ENCODE data around the gene ASTL.

The ASTL gene

DNA sequence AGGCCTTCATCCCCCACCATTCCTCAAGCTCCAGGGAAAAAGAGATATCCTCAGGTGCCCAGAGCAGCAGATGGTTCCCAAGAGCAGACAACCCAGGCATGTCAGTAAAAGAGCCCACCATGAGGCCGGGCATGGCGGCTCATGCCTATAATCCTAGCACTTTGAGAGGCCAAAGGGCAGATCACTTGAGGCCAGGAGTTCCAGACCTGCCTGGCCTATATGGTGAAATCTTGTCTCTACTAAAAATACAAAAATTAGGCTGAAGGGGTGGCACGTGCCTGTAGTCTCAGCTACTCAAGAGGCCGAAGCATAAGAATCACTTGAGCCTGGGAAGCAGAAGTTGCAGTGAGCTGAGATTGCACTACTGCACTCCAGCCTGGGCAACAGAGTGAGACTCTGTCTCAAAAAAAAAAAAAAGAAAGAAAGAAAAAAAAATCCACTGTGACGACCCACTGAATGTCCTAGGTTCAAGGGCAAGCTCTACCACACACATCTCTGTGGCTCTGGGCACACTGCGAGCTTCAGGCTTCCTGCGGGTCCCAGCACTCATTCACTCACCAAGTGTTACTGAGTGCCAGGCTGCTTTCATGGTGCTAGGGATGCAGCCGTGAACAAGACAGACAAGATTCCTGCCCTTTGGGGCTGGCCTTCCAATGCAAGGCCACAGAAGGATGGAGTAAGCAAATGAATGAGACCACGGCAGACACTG lies 13.4 kb upstream of the ASTL start:
- Histone ChIP-seq H3K4me1 (ENCODE audit: low read depth, poor library complexity, severe bottlenecking) (peaks cover 28% of the 10 kb centered on the region), H2AFZ (ENCODE audit: low read depth) (no peak overlapping the region), H3K4me2 (no peak overlapping the region), H3K9ac (no peak overlapping the region), H3K79me2 (ENCODE audit: insufficient read depth, low read depth) (no peaks in the 10 kb centered on the region), H3K27me3 (ENCODE audit: insufficient read depth, low read depth) (no peaks in the 10 kb centered on the region), H3K27ac (no peak overlapping the region), H3K4me3 (IDR thresholded peaks at IDR 0.05; ENCODE audit: insufficient read depth, low read depth, low read length) (no peak overlapping the region), H4K20me1 (ENCODE audit: insufficient read depth) (no peaks in the 10 kb centered on the region), H3K36me3 (ENCODE audit: insufficient read depth) (no peaks in the 10 kb centered on the region)
- TF ChIP-seq, protein P1, sequence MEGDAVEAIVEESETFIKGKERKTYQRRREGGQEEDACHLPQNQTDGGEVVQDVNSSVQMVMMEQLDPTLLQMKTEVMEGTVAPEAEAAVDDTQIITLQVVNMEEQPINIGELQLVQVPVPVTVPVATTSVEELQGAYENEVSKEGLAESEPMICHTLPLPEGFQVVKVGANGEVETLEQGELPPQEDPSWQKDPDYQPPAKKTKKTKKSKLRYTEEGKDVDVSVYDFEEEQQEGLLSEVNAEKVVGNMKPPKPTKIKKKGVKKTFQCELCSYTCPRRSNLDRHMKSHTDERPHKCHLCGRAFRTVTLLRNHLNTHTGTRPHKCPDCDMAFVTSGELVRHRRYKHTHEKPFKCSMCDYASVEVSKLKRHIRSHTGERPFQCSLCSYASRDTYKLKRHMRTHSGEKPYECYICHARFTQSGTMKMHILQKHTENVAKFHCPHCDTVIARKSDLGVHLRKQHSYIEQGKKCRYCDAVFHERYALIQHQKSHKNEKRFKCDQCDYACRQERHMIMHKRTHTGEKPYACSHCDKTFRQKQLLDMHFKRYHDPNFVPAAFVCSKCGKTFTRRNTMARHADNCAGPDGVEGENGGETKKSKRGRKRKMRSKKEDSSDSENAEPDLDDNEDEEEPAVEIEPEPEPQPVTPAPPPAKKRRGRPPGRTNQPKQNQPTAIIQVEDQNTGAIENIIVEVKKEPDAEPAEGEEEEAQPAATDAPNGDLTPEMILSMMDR (conservative IDR thresholded peaks at IDR 0.05; ENCODE audit: low read depth, low read length), result no peak

DNA sequence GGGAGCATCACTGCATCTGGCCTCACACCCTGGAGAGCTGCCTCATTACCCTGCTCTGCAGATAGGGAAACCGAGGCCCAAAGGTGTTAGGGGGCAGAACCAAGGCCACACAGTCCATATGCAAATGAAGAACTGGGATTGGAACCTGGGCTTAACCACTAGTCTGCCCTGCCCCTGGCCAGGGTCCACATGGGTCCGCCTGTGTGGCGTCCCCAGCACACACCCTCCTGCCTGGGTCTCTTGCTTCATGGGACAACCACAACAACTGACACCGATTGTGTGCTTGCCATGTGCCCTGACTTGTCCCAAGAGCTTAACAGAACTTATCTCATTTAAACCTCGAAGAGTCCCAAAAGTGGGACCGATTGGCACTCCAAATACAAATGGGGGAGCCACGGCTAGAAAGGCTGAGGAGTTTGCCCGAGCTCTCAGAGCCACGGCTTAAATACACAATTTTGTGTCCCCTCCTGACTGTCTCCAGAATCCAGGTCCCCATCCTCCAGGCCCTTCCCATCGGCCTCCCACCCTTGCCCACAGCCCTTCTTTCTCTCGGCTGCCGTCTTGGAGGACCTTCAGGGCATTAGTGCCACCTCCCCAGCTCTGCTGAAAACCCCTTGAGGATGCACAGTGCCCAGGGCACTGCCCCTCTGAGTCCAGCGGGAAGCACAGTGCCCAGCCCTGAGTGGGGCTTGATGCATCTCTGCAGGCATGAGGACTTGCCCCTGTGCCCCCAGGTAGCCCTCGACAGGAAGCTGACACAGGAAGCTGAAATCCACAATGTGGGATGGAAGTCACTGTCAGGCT lies 12.7 kb upstream of the ASTL start:
- Histone ChIP-seq H3K9ac (no peak overlapping the region), H3K36me3 (ENCODE audit: insufficient read depth) (no peaks in the 10 kb centered on the region), H3K4me1 (ENCODE audit: low read depth, poor library complexity, severe bottlenecking) (peaks cover 24% of the 10 kb centered on the region), H3K4me3 (IDR thresholded peaks at IDR 0.05; ENCODE audit: insufficient read depth, low read depth, low read length) (no peak overlapping the region), H2AFZ (ENCODE audit: low read depth) (no peak overlapping the region), H3K79me2 (ENCODE audit: insufficient read depth, low read depth) (no peaks in the 10 kb centered on the region), H3K27me3 (ENCODE audit: insufficient read depth, low read depth) (no peaks in the 10 kb centered on the region), H3K4me2 (no peak overlapping the region), H3K27ac (no peak overlapping the region), H4K20me1 (ENCODE audit: insufficient read depth) (no peaks in the 10 kb centered on the region)
- TF ChIP-seq, protein P1 (conservative IDR thresholded peaks at IDR 0.05; ENCODE audit: low read depth, low read length), result no peak

DNA sequence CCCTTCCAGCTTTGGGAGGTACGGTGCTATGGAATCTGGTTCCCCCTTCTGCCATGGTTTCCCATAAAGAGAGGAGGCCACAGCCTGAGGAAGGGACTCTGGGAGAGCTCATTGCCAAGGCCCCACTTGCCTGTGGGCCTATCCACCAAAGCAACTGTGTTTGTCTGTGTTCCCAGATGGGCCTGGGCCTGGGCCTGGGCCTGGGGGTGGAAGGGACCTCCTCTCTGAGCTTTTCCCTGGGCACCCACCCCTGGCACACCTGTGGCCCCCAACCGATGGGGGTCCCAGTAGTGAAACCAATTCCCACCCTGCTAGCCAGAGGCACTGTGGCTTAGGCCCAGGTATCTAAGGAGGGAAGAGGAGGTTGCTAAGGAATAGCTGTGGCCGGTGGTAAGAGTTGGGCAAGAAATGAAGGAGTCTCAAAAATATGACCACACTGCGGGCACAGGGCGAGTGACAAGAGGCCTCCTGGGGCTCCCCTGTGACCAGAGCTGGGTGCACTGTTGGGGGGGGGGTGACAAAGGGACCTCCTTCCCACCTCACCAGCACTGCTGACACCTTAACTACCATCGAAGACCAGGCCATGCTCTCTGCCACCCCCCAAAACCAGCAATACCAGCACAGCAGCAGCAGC lies 11.8 kb upstream of the ASTL start:
- Histone ChIP-seq H4K20me1 (ENCODE audit: insufficient read depth) (no peaks in the 10 kb centered on the region), H3K27ac (no peak overlapping the region), H3K9ac (no peak overlapping the region), H3K79me2 (ENCODE audit: insufficient read depth, low read depth) (no peaks in the 10 kb centered on the region), H3K4me1 (ENCODE audit: low read depth, poor library complexity, severe bottlenecking) (peaks cover 18% of the 10 kb centered on the region), H3K36me3 (ENCODE audit: insufficient read depth) (no peaks in the 10 kb centered on the region), H2AFZ (ENCODE audit: low read depth) (no peak overlapping the region), H3K27me3 (ENCODE audit: insufficient read depth, low read depth) (no peaks in the 10 kb centered on the region), H3K4me2 (no peak overlapping the region), H3K4me3 (IDR thresholded peaks at IDR 0.05; ENCODE audit: insufficient read depth, low read depth, low read length) (no peak overlapping the region)
- TF ChIP-seq, protein P1 (conservative IDR thresholded peaks at IDR 0.05; ENCODE audit: low read depth, low read length), result no peak

DNA sequence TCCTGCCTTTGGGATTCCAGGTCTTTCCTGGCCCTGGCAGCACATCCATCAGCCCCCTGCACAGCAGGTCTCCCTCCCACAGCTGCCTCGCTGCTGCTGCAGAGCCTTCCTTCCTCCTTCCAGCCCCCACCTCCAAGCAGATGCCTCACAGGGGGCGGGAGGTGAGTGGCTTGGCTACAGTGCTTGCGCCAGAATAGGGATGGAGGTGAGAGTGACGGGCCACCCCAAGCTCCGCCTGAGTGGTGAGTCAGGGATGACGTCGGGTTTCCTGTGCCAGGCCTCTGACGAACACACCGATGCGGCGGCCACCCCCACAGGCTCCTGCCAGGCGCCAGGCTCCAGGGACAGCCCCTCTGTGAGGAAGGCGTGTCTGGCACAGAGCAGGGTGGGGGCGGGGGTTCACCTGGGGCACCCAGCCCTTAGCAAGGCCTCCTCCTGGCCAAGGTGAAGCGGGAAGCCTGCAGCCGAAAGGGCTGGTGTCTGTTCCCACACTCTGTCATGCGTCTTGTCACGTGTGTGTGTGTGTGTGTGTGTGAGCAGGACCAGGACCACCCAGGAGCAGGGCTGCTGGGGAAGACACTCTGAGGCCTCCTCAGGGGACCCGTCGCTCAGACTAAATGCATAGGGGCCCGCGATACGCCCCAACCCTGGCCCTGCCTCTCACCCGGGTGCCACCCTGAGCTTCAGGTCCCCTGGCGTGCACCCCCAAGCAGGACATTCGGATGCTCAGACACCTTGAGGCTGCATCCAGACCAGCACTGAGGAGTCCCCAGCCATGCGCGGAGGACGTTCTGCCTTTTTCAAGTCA lies 10.3 kb upstream of the ASTL start:
- TF ChIP-seq, protein P1 (conservative IDR thresholded peaks at IDR 0.05; ENCODE audit: low read depth, low read length), result no peak
- no peak overlapping the region for H2AFZ ChIP-seq (ENCODE audit: low read depth)
- no peak overlapping the region for H3K27ac ChIP-seq
- peaks cover 12% of the 10 kb centered on the region for H3K79me2 ChIP-seq (ENCODE audit: insufficient read depth, low read depth)
- H4K20me1 ChIP-seq (ENCODE audit: insufficient read depth), result no peaks in the 10 kb centered on the region
- peaks cover 21% of the 10 kb centered on the region for H3K4me1 ChIP-seq (ENCODE audit: low read depth, poor library complexity, severe bottlenecking)
- no peaks in the 10 kb centered on the region for H3K27me3 ChIP-seq (ENCODE audit: insufficient read depth, low read depth)
- no peak overlapping the region for H3K4me3 ChIP-seq (IDR thresholded peaks at IDR 0.05; ENCODE audit: insufficient read depth, low read depth, low read length)
- H3K9ac ChIP-seq, result no peak overlapping the region
- H3K4me2 ChIP-seq, result no peak overlapping the region
- H3K36me3 ChIP-seq (ENCODE audit: insufficient read depth), result peaks cover 4% of the 10 kb centered on the region; the same call in 1 of the 2 replicates

All from KMS-11 (cell line).